NOMO-1 treated with dmso at 0.1 percent for 144 hours (cell line): ENCODE measurements around the gene TNMD.

Experiments used
- DNase-seq: peaks from one replicate; lab custom pipeline; 2025; ENCODE audit not compliant: unreplicated experiment; lab: John Stamatoyannopoulos, UW

The TNMD gene

GRCh38 chrX:100643956-100644860 is 59.5 kb downstream of the TNMD start, which contains the start of gene SRPX2:
SRPX2 (plus strand) TSS chrX:100644199; CDS start chrX:100646323, 2,124 bp downstream.
- DNase-seq, result no peak

DNA sequence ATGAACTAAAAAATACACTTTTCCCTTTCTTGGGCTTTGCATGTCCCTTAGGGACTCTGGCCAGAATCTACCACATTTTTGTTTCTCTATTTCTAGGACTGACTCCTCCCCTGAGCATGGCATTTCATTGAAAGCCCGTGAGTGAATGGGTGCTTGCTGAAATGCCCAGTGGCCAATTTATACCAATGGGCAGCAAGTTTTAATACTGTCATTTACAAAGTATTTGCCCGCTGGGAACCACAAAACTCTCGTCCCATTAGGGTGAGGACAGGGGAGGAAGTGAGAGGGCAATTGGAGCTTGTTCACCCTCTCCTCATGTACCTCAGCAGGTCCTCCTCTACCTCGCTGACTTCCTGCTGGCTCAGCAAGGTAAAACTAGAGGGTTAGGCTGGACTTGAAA is 60.4 kb downstream of the TNMD start:
- no peak for DNase-seq

GRCh38 chrX:100647095-100647494 is 62.4 kb downstream of the TNMD start:
- DNase-seq, result no peak

DNA sequence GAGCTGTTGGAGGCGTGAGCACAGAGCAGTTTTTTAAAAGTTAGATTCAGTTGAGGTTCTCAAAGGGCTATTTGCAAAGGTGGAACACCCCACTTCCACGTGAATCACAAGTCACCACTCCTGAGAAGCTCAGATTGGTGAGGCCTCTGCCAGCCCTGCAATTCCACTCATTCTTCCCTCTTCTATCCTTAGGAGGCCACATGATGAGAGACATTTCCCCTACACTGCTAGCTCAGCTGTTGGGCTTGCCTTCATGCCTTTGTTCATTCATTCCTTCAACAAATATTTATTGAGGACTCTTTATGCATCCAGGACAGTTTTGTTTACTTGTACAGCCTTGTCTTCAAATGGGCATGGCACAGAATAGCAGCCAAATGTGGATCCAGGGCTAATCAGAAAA is 63.0 kb downstream of the TNMD start:
- DNase-seq, result no peak

DNA sequence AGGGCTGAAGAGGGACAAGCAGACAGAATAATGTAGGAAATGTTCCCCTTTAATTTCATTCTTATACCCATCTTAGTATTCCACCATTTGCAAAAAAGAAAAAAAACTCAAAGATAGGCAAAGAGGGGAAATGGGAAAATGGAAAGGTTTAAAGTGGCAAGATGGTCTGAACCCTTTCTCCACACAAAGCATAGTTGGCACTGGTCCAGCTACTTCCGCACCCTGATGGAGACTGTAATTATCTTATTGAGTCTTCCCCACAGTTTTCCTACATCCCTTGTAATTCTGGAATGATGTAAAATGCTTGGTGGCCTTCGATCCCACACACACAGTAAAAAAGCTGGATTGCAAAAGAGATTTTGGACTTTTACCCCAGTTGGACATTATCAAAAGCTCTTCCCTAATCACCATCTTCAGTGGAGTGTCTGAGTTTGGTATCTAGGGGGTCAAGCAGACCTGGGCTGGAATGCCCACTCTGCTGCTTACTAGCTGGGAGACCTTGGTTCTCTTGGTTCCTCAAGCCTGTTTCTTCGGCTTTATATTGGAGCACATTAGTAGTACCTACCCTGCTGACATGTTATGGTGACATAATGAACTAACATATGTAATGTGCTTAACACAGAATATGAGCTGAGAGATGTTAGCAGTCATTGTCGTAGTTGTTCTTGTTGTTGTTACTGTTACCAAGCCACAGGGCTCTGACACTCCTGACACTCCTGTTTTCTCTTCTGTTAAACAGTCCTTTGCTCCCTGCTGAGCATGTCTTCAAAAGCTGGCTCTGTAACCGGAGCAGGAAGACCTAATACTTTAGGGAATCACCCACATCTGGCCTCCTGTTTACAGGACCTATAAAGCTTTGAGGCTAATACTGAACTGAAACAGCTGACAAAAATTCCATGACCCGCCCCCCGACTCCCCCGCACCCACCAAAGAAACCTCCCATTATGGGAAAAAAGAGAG is 64.0 kb downstream of the TNMD start:
- DNase-seq, result no peak
